ENCODE data around the gene TPR.

TPR gene

DNA sequence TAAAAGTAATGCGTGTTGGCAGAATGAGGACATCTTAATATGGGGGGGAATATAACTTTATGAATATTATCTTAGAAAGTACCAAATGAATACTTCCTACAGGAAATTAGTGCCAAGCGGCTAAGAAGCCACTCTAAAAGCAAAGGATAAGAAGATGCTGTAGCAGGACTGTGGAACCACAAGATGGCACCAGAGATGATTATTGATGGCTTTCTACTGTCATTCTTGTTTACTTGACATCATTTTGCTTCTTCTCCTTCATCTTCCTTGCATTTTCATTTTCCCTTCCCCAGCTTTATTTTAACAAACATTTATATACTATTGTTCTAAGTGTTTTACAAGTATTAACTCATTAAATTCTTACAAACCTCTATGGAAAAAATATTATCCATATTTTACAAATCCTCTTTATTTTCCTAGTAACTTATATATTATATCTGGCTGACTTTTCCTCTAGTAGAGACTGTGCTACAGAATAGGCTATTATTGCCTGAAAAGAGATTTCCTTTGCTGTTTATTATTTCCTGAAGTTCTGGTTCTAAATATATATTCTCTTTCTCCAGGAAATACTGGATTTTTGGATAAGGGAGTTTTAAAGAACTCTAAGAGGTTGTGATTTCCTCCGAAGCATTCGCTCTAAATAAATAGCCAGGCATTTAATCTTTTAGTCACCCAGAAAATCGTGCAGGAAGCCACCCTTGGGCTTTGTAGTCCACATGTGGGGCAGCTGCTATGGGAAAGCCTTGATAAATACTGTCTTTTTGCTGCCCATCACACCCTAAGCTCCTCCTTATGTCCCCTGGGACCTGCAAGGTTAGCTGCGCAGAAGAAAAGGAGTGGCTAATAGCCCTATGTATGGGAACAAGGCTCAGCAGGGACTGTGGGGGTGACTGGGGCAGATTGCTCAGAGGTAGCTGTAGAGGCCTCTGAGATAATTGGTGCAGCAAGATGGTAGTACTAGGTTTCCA, 69.8 kb downstream of the TPR start:
- CTCF ChIA-PET = interaction anchor here (0.6 kb wide), 1 partner anchor 494 kb away, joined by 4 read pairs; no protein-coding TSS in a partner anchor
- no peak overlapping the region for H3K27ac ChIP-seq
- TF ChIP-seq, protein P1, sequence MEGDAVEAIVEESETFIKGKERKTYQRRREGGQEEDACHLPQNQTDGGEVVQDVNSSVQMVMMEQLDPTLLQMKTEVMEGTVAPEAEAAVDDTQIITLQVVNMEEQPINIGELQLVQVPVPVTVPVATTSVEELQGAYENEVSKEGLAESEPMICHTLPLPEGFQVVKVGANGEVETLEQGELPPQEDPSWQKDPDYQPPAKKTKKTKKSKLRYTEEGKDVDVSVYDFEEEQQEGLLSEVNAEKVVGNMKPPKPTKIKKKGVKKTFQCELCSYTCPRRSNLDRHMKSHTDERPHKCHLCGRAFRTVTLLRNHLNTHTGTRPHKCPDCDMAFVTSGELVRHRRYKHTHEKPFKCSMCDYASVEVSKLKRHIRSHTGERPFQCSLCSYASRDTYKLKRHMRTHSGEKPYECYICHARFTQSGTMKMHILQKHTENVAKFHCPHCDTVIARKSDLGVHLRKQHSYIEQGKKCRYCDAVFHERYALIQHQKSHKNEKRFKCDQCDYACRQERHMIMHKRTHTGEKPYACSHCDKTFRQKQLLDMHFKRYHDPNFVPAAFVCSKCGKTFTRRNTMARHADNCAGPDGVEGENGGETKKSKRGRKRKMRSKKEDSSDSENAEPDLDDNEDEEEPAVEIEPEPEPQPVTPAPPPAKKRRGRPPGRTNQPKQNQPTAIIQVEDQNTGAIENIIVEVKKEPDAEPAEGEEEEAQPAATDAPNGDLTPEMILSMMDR (conservative IDR thresholded peaks at IDR 0.05; ENCODE audit: low read depth) = peak; percentile 65
- POLR2A ChIA-PET (ENCODE audit: low non-redundant PET) = no interaction called here
- peak; percentile 46 for DNase-seq (ENCODE audit: low spot score)

DNA sequence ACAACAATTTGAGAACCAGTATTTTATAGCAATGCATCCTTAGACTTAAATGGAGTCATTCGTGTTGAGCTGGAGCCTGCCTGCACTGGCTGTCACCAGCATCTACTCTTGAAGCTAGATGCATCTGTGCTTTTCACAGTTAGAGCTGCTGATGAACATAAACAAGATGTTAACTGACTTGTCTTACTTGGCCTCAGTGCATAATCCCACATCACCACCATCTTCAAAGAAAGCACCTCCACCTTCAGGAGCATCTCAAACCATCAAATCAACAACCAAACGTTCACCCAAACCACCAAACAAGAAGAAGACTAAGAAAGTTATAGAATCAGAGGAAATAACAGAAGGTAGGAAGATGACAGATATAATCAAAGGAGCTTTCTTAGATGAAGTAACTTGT, 71.1 kb downstream of the TPR start:
- no peak for DNase-seq (ENCODE audit: low spot score)
- no peak overlapping the region for H3K27ac ChIP-seq
- POLR2A ChIA-PET (ENCODE audit: low non-redundant PET) = no interaction called here
- CTCF ChIA-PET = no interaction called here
- TF ChIP-seq, protein P1 (conservative IDR thresholded peaks at IDR 0.05; ENCODE audit: low read depth) = no peak

DNA sequence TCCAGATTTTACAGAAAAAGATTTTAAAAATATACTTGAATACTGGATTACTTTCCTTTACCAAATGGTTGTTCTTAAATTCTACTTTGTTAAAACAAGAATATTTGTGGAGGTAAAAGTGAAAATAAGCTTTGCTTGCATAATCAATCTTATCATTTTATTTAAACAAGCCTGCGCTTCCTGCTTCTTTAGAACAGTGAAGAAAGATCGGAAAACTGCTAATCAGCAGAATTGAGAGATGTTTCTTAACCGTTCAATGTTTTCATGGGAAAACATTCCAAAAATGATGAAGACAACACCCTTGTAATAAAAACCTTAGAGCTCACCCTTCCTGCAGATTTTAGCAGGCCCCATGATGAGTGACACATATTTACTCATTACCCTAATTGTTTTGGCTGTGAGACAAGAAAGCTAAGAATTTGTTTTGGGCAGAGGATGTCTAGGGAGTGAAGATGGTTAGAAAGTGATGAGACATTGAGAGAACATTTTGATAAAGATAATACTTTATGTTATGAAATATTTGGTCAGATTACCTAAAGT, 72.6 kb downstream of the TPR start:
- ChIA-PET POLR2A (ENCODE audit: low non-redundant PET) (no interaction called here), CTCF (interaction anchor here (0.5 to 0.6 kb wide), 2 partner anchors 73 to 1388 kb away, joined by 3 to 4 read pairs; partner anchors contain the start of gene TPR)

DNA sequence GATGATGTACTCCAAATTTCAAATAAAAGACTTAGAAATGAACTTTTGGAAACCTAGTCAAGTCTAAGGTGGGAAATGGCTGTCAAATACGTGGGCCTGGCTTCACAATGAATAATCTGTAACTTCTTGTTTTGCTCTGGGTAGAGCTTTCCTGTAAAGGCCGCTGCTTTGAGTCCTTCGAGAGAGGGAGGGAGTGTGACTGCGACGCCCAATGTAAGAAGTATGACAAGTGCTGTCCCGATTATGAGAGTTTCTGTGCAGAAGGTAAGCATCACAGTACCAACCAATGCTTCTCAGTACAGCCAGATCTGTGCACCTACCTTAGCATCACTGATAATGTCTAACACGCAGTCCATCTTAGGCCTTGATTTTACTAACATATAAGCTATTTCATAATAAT, 73.6 kb downstream of the TPR start:
- POLR2A ChIA-PET (ENCODE audit: low non-redundant PET) = no interaction called here
- TF ChIP-seq, protein P1 (conservative IDR thresholded peaks at IDR 0.05; ENCODE audit: low read depth) = no peak

More for the DNA sequence above, 72.6 kb downstream of the TPR start:
- H3K27ac ChIP-seq = no peak overlapping the region
- TF ChIP-seq, protein P1 (conservative IDR thresholded peaks at IDR 0.05; ENCODE audit: low read depth) = no peak
- no peak for DNase-seq (ENCODE audit: low spot score)

DNA sequence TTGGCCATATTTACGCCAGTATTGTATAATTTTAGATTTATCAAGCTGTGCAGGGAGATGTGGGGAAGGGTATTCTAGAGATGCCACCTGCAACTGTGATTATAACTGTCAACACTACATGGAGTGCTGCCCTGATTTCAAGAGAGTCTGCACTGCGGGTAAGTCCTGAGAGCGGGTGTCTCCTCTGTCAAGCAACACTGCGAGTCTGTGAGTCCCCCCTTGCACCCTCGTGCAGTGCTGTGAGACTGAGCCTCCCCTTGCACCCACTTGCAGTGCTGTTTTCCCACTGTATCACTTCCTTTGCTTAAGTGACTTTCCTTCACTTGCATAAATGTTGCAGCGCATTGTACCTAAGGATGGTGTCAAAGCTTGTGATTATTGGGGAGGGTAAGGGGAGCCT, 75.0 kb downstream of the TPR start:
- ChIA-PET CTCF (interaction anchor here (0.7 kb wide), 1 partner anchor 478 kb away, joined by 4 read pairs; no protein-coding TSS in a partner anchor), POLR2A (ENCODE audit: low non-redundant PET) (no interaction called here)
- TF ChIP-seq, protein P1 (conservative IDR thresholded peaks at IDR 0.05; ENCODE audit: low read depth) = no peak
- no peak overlapping the region for H3K27ac ChIP-seq
- DNase-seq (ENCODE audit: low spot score) = no peak

More for the DNA sequence above, 73.6 kb downstream of the TPR start:
- CTCF ChIA-PET = no interaction called here
- H3K27ac ChIP-seq = no peak overlapping the region
- DNase-seq (ENCODE audit: low spot score) = no peak

DNA sequence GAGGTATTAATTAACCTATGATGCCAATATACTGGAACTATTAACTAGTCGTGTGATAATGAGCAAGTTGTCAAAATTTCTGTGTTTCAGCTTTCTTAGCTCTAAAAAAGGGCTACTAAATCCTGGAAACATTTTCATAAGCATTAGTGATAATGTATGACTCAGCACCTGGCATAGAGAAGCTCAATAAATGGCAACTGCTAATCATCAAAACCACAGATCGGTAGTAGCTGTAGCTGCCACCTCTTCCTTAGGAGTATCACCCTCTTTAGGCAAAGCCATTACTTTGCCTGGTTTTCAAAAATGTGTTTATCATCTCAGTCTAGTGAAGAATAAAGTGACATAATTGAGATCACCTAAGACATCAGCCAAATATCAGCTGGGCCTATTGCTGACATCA, 75.5 kb downstream of the TPR start:
- TF ChIP-seq, protein P1 (conservative IDR thresholded peaks at IDR 0.05; ENCODE audit: low read depth) = no peak
- ChIA-PET POLR2A (ENCODE audit: low non-redundant PET) (no interaction called here), CTCF (interaction anchor here (0.7 kb wide), 1 partner anchor 477 kb away, joined by 4 read pairs; no protein-coding TSS in a partner anchor)
- DNase-seq (ENCODE audit: low spot score) = no peak
- no peak overlapping the region for H3K27ac ChIP-seq
